Osteoblast (primary cell): Measurements from ENCODE around the gene SLAIN2. TPM values are rescaled to one million over a fixed set of nuclear protein-coding genes. Genes with fewer than 3 reads are reported as not detected.

Source experiments
- DNase-seq: peaks from one replicate; pipeline ENCODE4 v3.0.0; 2011; ENCODE audit warnings: low spot score, mixed read lengths; ENCODE audit not compliant: insufficient read length; ENCODE audit errors: missing footprints
- H2AFZ ChIP-seq: 2 replicates; pipeline ENCODE4 v1.6.0; 2011; ENCODE audit warnings: mild to moderate bottlenecking, low read length
- H3K27ac ChIP-seq: 2 replicates; pipeline ENCODE4 v1.5.1; 2011; ENCODE audit warnings: mild to moderate bottlenecking, low read depth, low read length, moderate library complexity
- H3K27me3 ChIP-seq: 2 replicates; pipeline ENCODE4 v1.6.0; 2012; ENCODE audit warnings: mild to moderate bottlenecking, control low read depth, inconsistent platforms, low read length, moderate library complexity; ENCODE audit not compliant: insufficient read depth
- H3K36me3 ChIP-seq: 2 replicates; pipeline ENCODE4 v1.5.1; 2011; ENCODE audit warnings: mild to moderate bottlenecking, low read length, control low read depth, moderate library complexity; ENCODE audit not compliant: insufficient read depth
- H3K4me1 ChIP-seq: 2 replicates; pipeline ENCODE4 v1.5.1; 2011; ENCODE audit warnings: mild to moderate bottlenecking, low read length, control low read depth, moderate library complexity; ENCODE audit not compliant: insufficient read depth
- H3K4me2 ChIP-seq: 2 replicates; pipeline ENCODE4 v1.6.0; 2011; ENCODE audit warnings: mild to moderate bottlenecking, low read length; ENCODE audit not compliant: insufficient read depth
- H3K4me3 ChIP-seq: fragments of 200-600 bp; sonication (generic); 3 replicates; pipeline ENCODE4 v1.5.1; 2012; ENCODE audit warnings: mild to moderate bottlenecking, low read length, inconsistent platforms; ENCODE audit not compliant: insufficient read depth
- H3K79me2 ChIP-seq: 2 replicates; pipeline ENCODE4 v1.6.0; 2012; ENCODE audit warnings: mild to moderate bottlenecking, low read length, control low read depth, inconsistent platforms; ENCODE audit not compliant: insufficient read depth
- H3K9me3 ChIP-seq: 2 replicates; pipeline ENCODE4 v1.5.1; 2011; ENCODE audit warnings: low read depth, low read length, control low read depth
- H4K20me1 ChIP-seq: 2 replicates; pipeline ENCODE4 v1.6.0; 2012; ENCODE audit warnings: mild to moderate bottlenecking, low read length, control low read depth; ENCODE audit not compliant: insufficient read depth
- CTCF ChIP-seq: IDR thresholded peaks from 2 replicates; pipeline ENCODE4 v1.5.1; 2011; ENCODE audit warnings: mild to moderate bottlenecking, low read depth, low read length, moderate library complexity; ENCODE audit errors: extremely low read depth
- total RNA-seq: library from RNA; depleted of rRNA; stranded (reverse); fragments of >200 nt; gene quantifications from 2 replicates; pipeline ENCODE4 v1.2.3, GENCODE V29; 2012

The SLAIN2 gene
- total RNA-seq, 1 donor, result 64.1 TPM

- no peak for TF ChIP-seq CTCF
- H2AFZ ChIP-seq, result no peak overlapping the region
- peaks cover 11% of the 10 kb centered on the region for H3K4me1 ChIP-seq
- H3K4me3 ChIP-seq, result no peak overlapping the region
- H3K36me3 ChIP-seq, result no peaks in the 10 kb centered on the region
- H3K79me2 ChIP-seq, result no peaks in the 10 kb centered on the region
- H4K20me1 ChIP-seq, result no peaks in the 10 kb centered on the region
- no peaks in the 10 kb centered on the region for H3K27me3 ChIP-seq
- no peaks in the 10 kb centered on the region for H3K9me3 ChIP-seq
- no peak for DNase-seq
- no peak overlapping the region for H3K27ac ChIP-seq
- H3K4me2 ChIP-seq, result no peak overlapping the region
Observed at GRCh38 chr4:48470137-48470536, 128.8 kb downstream of the SLAIN2 start.

GRCh38 chr4:48470570-48470969 lies 129.2 kb downstream of the SLAIN2 start:
- Histone ChIP-seq H3K27ac (no peak overlapping the region), H3K9me3 (no peaks in the 10 kb centered on the region), H3K79me2 (no peaks in the 10 kb centered on the region), H4K20me1 (no peaks in the 10 kb centered on the region), H3K4me3 (no peak overlapping the region), H3K4me2 (no peak overlapping the region), H3K4me1 (peaks cover 11% of the 10 kb centered on the region), H2AFZ (no peak overlapping the region), H3K27me3 (no peaks in the 10 kb centered on the region), H3K36me3 (no peaks in the 10 kb centered on the region)
- TF ChIP-seq CTCF, result no peak
- DNase-seq, result no peak

GRCh38 chr4:48472794-48473193 lies 131.5 kb downstream of the SLAIN2 start:
- no peaks in the 10 kb centered on the region for H4K20me1 ChIP-seq
- H3K4me3 ChIP-seq, result no peak overlapping the region
- H3K36me3 ChIP-seq, result no peaks in the 10 kb centered on the region
- no peaks in the 10 kb centered on the region for H3K9me3 ChIP-seq
- no peaks in the 10 kb centered on the region for H3K79me2 ChIP-seq
- H3K27ac ChIP-seq, result no peak overlapping the region
- H3K27me3 ChIP-seq, result no peaks in the 10 kb centered on the region
- no peak overlapping the region for H2AFZ ChIP-seq
- peaks cover 15% of the 10 kb centered on the region for H3K4me1 ChIP-seq
- no peak overlapping the region for H3K4me2 ChIP-seq
- DNase-seq, result no peak
- no peak for TF ChIP-seq CTCF

- Histone ChIP-seq H3K4me3 (no peak overlapping the region), H3K4me2 (no peak overlapping the region), H3K79me2 (no peaks in the 10 kb centered on the region), H3K4me1 (peaks cover 11% of the 10 kb centered on the region), H3K9me3 (no peaks in the 10 kb centered on the region), H3K27ac (no peak overlapping the region), H3K36me3 (no peaks in the 10 kb centered on the region), H2AFZ (no peak overlapping the region), H3K27me3 (peaks cover under 1% of the 10 kb centered on the region), H4K20me1 (no peaks in the 10 kb centered on the region)
- DNase-seq, result no peak
- TF ChIP-seq CTCF, result no peak
Observed at GRCh38 chr4:48475770-48476169, 134.4 kb downstream of the SLAIN2 start.

Other genes starting within 250 kb of the SLAIN2 start
- gene TXK, start 207.3 kb upstream of the SLAIN2 start, total RNA-seq, result 0.59 and 0.72 TPM in 2 replicates
- 1.5 and 1.8 TPM in 2 replicates for gene TEC, start 71.7 kb upstream of the SLAIN2 start, total RNA-seq
- not detected in 2 replicates for gene SLC10A4, start 141.8 kb downstream of the SLAIN2 start, total RNA-seq
- gene ZAR1, start 148.7 kb downstream of the SLAIN2 start, total RNA-seq, result not detected in 2 replicates